Stomach (tissue), 4 donors: Measurements from ENCODE around the gene CIB4.

Source experiments
- POLR2A ChIP-seq, 4 donors: fragments of 450-650 bp; IDR thresholded peaks; one replicate each; pipeline ENCODE4 v1.6.1; 2016; ENCODE audit warnings: antibody characterized with exemption in 4 of 4, control low read depth in 2 of 4, mild to moderate bottlenecking in 1 of 4, moderate library complexity in 1 of 4
- POLR2AphosphoS5 ChIP-seq, 3 donors: sonication (generic); formaldehyde crosslinking; IDR thresholded peaks; one replicate each; pipeline ENCODE4 v1.6.1; 2016; ENCODE audit warnings: antibody characterized with exemption in 3 of 3
- TF ChIP-seq, protein P1 (sequence below), 7 experiments: fragments of 450-650 bp in 4 of 7; fragments of 200-600 bp in 3 of 7; sonication (generic) in 3 of 7; IDR thresholded peaks; one replicate each; pipeline ENCODE4 v1.5.1; 2016 to 2019; ENCODE audit warnings: antibody characterized with exemption in 7 of 7, control low read depth in 2 of 7, mild to moderate bottlenecking in 1 of 7

DNA sequence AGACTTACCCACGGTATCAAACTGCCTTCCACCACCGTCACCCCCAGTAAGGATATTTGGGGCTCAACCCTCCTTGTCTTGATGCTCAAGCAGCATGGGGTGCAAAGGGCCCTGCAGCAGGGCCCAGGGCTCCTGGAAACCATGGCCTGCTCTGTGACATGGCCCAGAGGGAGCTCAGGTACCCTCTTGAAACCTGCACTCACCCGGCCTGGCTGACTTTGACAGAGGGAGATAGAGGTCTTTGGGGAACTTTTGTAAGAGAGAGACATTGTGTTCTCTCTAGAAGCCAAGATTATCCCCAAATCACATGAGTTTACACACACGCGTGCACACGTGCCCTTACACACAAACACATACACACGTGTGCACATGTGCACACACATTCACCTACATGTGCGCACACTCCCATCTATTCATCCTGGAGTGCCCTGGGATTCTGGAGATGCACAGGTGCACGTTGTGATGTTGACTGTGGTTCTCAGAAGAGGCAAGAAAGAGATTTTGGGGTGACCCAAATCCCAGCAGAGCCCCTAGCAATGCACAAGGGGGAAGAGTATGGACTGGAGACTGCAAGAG is 31.7 kb upstream of the CIB4 start:
- TF ChIP-seq, protein P1, sequence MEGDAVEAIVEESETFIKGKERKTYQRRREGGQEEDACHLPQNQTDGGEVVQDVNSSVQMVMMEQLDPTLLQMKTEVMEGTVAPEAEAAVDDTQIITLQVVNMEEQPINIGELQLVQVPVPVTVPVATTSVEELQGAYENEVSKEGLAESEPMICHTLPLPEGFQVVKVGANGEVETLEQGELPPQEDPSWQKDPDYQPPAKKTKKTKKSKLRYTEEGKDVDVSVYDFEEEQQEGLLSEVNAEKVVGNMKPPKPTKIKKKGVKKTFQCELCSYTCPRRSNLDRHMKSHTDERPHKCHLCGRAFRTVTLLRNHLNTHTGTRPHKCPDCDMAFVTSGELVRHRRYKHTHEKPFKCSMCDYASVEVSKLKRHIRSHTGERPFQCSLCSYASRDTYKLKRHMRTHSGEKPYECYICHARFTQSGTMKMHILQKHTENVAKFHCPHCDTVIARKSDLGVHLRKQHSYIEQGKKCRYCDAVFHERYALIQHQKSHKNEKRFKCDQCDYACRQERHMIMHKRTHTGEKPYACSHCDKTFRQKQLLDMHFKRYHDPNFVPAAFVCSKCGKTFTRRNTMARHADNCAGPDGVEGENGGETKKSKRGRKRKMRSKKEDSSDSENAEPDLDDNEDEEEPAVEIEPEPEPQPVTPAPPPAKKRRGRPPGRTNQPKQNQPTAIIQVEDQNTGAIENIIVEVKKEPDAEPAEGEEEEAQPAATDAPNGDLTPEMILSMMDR (IDR thresholded peaks at IDR 0.05) = no peak
- TF ChIP-seq POLR2A (IDR thresholded peaks at IDR 0.05) (no peak), POLR2AphosphoS5 (IDR thresholded peaks at IDR 0.05) (no peak)
